A549 treated with CpdA at 1 μM for 4 hours (cell line): ENCODE results near the gene REG4. TPM values are rescaled to one million over a fixed set of nuclear protein-coding genes. Genes with fewer than 3 reads are reported as not detected.

Experiments
- total RNA-seq: library from RNA; stranded (reverse); fragments of 200-300 nt; extraction: Qiagen RNA extraction; gene quantifications from 5 replicates; pipeline ENCODE4 v1.2.3, GENCODE V29; 2022; ENCODE audit warnings: low read depth

The REG4 gene
- total RNA-seq = not detected in 5 replicates

DNA sequence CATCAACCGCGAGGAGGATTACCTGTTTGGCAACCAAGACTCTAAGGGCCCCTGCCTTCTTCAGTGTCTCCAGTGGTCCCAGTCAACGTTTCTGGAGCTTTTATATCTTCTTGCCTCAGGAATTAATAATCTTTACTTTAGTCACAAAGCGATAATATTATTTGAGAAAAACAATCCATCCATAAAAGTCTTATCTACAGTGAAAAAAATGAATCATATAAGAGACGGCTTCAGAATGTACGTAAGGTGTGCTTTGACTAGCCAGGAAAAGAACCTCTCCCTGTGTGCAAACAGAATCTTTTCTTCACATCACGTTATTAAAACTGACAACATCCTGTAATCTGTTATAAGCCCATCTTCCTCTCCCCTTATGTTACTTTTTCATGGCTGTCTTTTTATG is at the start of gene REG4:
Gene REG4 (minus strand): TSS at position 74 of the 400 bp plus-strand sequence. CDS start 2,691 bp downstream, outside the sequence.

DNA sequence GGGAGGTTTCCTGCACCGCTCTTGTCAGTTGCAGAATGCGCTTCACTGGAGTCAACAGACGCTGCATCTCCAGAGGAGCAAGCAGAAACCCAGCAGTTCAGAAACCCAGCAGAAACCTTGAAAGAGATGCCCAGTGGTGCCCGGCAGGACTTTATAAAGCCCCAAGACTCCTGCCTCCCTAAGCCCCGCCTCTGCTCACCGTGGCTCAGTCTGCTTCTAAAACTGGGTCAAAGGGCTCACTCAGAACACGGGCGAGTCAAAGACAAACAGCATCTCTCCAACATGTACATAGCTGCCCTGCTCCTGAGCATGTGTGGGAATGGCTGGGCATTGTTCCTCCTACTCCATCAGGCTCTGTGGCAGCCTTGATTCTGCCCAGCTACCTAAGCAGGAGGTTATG is 42.5 kb downstream of the REG4 start, which contains the start of gene HMGCS2:
Gene HMGCS2 (minus strand): TSS at position 128 of the 400 bp plus-strand sequence. CDS start 61 bp downstream, at position 67.

Other genes starting within 250 kb of the REG4 start
- 1.6 to 2.1 TPM (median 1.8 TPM) in 5 replicates for gene ZNF697, start 163.2 kb downstream of the REG4 start, total RNA-seq
- 61.4 to 93.1 TPM (median 85.3 TPM) in 5 replicates for gene PHGDH, start 99.5 kb downstream of the REG4 start, total RNA-seq
- not detected in 5 replicates for gene HMGCS2, start 42.6 kb downstream of the REG4 start, total RNA-seq
- gene ADAM30, start 85.1 kb upstream of the REG4 start, total RNA-seq = not detected in 5 replicates